IMR-90 (cell line): ENCODE results near the gene NRXN2. TPM values are rescaled to one million over a fixed set of nuclear protein-coding genes. Genes with fewer than 3 reads are reported as not detected.

Experiments
- ATAC-seq: fragments of 200-7000 bp; cut with Tn5 transposase; 2 replicates; pipeline ENCODE4 v1.9.1; 2020; ENCODE audit warnings: low read depth, mild to moderate bottlenecking, moderate library complexity
- BruUV-seq: library from RNA; stranded (reverse); fragments of 400-500 nt; replicated peaks from 2 replicates; lab custom pipeline; 2021; lab: Mats Ljungman, UMichigan
- CTCF ChIA-PET: fragments of 300-600 bp; formaldehyde crosslinking; extraction: SDS; loops from one replicate; lab custom pipeline; 2021; ENCODE audit warnings: antibody characterized with exemption; lab: Yijun Ruan, JAX
- POLR2A ChIA-PET: fragments of 300-600 bp; sonication (Branson Sonifier 250); formaldehyde crosslinking; loops from one replicate; lab custom pipeline; 2022; ENCODE audit warnings: antibody characterized with exemption; ENCODE audit not compliant: unreplicated experiment; lab: Charles Lee
- DNase-seq: peaks from one replicate; pipeline ENCODE4 v3.0.0; 2013
- H2AFZ ChIP-seq: replicated peaks from 2 replicates; pipeline ENCODE3; 2013; ENCODE audit warnings: low read length, mild to moderate bottlenecking; ENCODE audit not compliant: poor library complexity
- H2AK5ac ChIP-seq: 2 replicates; pipeline ENCODE4 v1.6.1; 2013; ENCODE audit warnings: low read depth, low read length, inconsistent platforms
- H2AK9ac ChIP-seq: replicated peaks from 2 replicates; pipeline ENCODE3; 2013; ENCODE audit warnings: mild to moderate bottlenecking, low read depth, low read length, moderate library complexity; ENCODE audit not compliant: poor library complexity
- H2BK120ac ChIP-seq: 2 replicates; pipeline ENCODE4 v1.6.1; 2013; ENCODE audit warnings: low read depth, low read length, inconsistent platforms
- H2BK15ac ChIP-seq: 3 replicates; pipeline ENCODE4 v1.6.1; 2013; ENCODE audit warnings: low read depth, low read length, inconsistent platforms
- H2BK20ac ChIP-seq: 2 replicates; pipeline ENCODE4 v1.6.1; 2013; ENCODE audit warnings: low read depth, mild to moderate bottlenecking, inconsistent platforms, low read length, moderate library complexity
- H2BK5ac ChIP-seq: 2 replicates; pipeline ENCODE4 v1.6.1; 2013; ENCODE audit warnings: mild to moderate bottlenecking, low read depth, low read length, inconsistent platforms; ENCODE audit not compliant: poor library complexity, severe bottlenecking
- H3K14ac ChIP-seq: replicated peaks from 2 replicates; pipeline ENCODE4 v1.6.1; 2013; ENCODE audit warnings: low read depth, low read length, inconsistent platforms
- H3K18ac ChIP-seq: 2 replicates; pipeline ENCODE4 v1.6.1; 2013; ENCODE audit warnings: low read depth, low read length, control low read depth
- H3K23ac ChIP-seq: 2 replicates; pipeline ENCODE4 v1.6.1; 2013; ENCODE audit warnings: low read depth, low read length, inconsistent platforms
- H3K27ac ChIP-seq: 2 replicates; pipeline ENCODE4 v1.5.1; 2013; ENCODE audit warnings: mild to moderate bottlenecking, control low read depth, low read length; ENCODE audit not compliant: insufficient read depth
- H3K27me3 ChIP-seq: 2 replicates; pipeline ENCODE4 v1.6.1; 2013; ENCODE audit warnings: low read length; ENCODE audit not compliant: control insufficient read depth, insufficient read depth
- H3K36me3 ChIP-seq: 2 replicates; pipeline ENCODE4 v1.6.1; 2013; ENCODE audit warnings: low read length, mixed read lengths; ENCODE audit not compliant: control insufficient read depth, insufficient read depth
- H3K4ac ChIP-seq: 2 replicates; pipeline ENCODE4 v1.6.1; 2013; ENCODE audit warnings: low read depth, low read length, inconsistent platforms
- H3K4me1 ChIP-seq: 2 replicates; pipeline ENCODE4 v1.6.1; 2013; ENCODE audit warnings: low read length, mixed read lengths; ENCODE audit not compliant: control insufficient read depth, insufficient read depth
- H3K4me2 ChIP-seq: 2 replicates; pipeline ENCODE4 v1.6.1; 2013; ENCODE audit warnings: low read depth, mild to moderate bottlenecking, control low read depth, low read length, moderate library complexity
- H3K4me3 ChIP-seq: 2 replicates; pipeline ENCODE4 v1.5.1; 2013; ENCODE audit warnings: low read depth, mild to moderate bottlenecking, control low read depth, low read length, moderate library complexity; ENCODE audit not compliant: insufficient read depth
- H3K56ac ChIP-seq: 2 replicates; pipeline ENCODE4 v1.6.1; 2013; ENCODE audit warnings: low read length, inconsistent platforms; ENCODE audit not compliant: insufficient read depth; ENCODE audit errors: extremely low read depth
- H3K79me1 ChIP-seq, 2 experiments: 2 replicates each; pipeline ENCODE4 v1.6.1; 2013; ENCODE audit warnings: low read length in 2 of 2, inconsistent platforms in 1 of 2, low read depth in 1 of 2
- H3K9ac ChIP-seq: 2 replicates; pipeline ENCODE4 v1.6.1; 2013; ENCODE audit warnings: low read depth, low read length, control low read depth
- H3K9me1 ChIP-seq: 2 replicates; pipeline ENCODE4 v1.6.1; 2013; ENCODE audit warnings: low read length, inconsistent platforms; ENCODE audit not compliant: insufficient read depth
- H3K9me3 ChIP-seq: 2 replicates; pipeline ENCODE4 v1.6.1; 2013; ENCODE audit warnings: low read length; ENCODE audit not compliant: control insufficient read depth, insufficient read depth
- H4K20me1 ChIP-seq: 2 replicates; pipeline ENCODE4 v1.6.1; 2013; ENCODE audit warnings: low read length, inconsistent platforms; ENCODE audit not compliant: insufficient read depth
- H4K5ac ChIP-seq: 2 replicates; pipeline ENCODE4 v1.6.1; 2013; ENCODE audit warnings: mild to moderate bottlenecking, low read depth, low read length, control low read depth
- H4K8ac ChIP-seq, 2 experiments: 2 replicates each; pipeline ENCODE4 v1.6.1; 2013; ENCODE audit warnings: low read depth in 2 of 2, low read length in 2 of 2, control low read depth in 1 of 2, inconsistent platforms in 1 of 2
- H4K91ac ChIP-seq: 2 replicates; pipeline ENCODE4 v1.6.1; 2013; ENCODE audit warnings: low read depth, low read length, inconsistent platforms; ENCODE audit not compliant: insufficient read depth
- CEBPB ChIP-seq: IDR thresholded peaks from 2 replicates; pipeline ENCODE4 v1.6.1; 2012; ENCODE audit warnings: low read depth, low read length, improper control_type of control experiment
- MAFK ChIP-seq: IDR thresholded peaks from 2 replicates; pipeline ENCODE4 v1.6.1; 2012; ENCODE audit warnings: low read depth, low read length, improper control_type of control experiment
- MAZ ChIP-seq: IDR thresholded peaks from 2 replicates; pipeline ENCODE4 v1.6.1; 2012; ENCODE audit warnings: low read depth, mild to moderate bottlenecking, low read length, improper control_type of control experiment, moderate library complexity, borderline replicate concordance
- RAD21 ChIP-seq: IDR thresholded peaks from 2 replicates; pipeline ENCODE4 v1.6.1; 2012; ENCODE audit warnings: low read length, improper control_type of control experiment
- SMC3 ChIP-seq: fragments of 150-350 bp; IDR thresholded peaks from 2 replicates; pipeline ENCODE4 v1.6.1; 2016; ENCODE audit warnings: low read depth, mild to moderate bottlenecking, antibody characterized with exemption, low read length, moderate library complexity
- WGBS, 2 experiments: methylation state at CpG; one replicate each; pipeline versions ENCODE4 v1.1.5 to v1.1.7; 2013; ENCODE audit warnings: missing lambda C conversion rate in 2 of 2; ENCODE audit not compliant: insufficient read length in 1 of 2; ENCODE audit errors: extremely low coverage in 2 of 2; 5-methylcytosine and 5-hydroxymethylcytosine counted together
- dilution Hi-C: fragments of 300-500 bp; cut with HindIII; formaldehyde crosslinking; loops from one replicate; pipeline ENCODE4 v1.14.3; 2018; ENCODE audit warnings: low sequenced_read_pairs; ENCODE audit not compliant: unreplicated experiment
- in situ Hi-C: fragments of 300-500 bp; cut with MboI; formaldehyde crosslinking; loops from 3 replicates; pipeline ENCODE4 v1.14.3; 2019; ENCODE audit warnings: low sequenced_read_pairs, inconsistent platforms, mixed read lengths
- intact Hi-C: fragments of 100-400 bp; cut with micrococcal nuclease; formaldehyde crosslinking; loops from 2 replicates; pipeline ENCODE4 v1.10.0; 2022
- polyA plus RNA-seq, 3 experiments: library from polyadenylated mRNA; depleted of rRNA; stranded (reverse); fragments of >200 nt; gene quantifications; 2 replicates each; pipeline ENCODE4 v1.2.3, GENCODE V29; 2012; ENCODE audit warnings: low replicate concordance in 1 of 3
- total RNA-seq: library from RNA; depleted of rRNA; stranded (reverse); fragments of >200 nt; gene quantifications from 2 replicates; pipeline ENCODE4 v1.2.3, GENCODE V29; 2012
- TF ChIP-seq, protein P1 (sequence below): conservative IDR thresholded peaks from 2 replicates; pipeline ENCODE4 v1.5.1; 2012; ENCODE audit warnings: mild to moderate bottlenecking, low read depth, low read length, improper control_type of control experiment

The NRXN2 gene
- total and polyA plus RNA-seq, 2 of the 4 experiments (the other 2 are of a cell fraction) = 0.18 to 0.22 TPM

DNA sequence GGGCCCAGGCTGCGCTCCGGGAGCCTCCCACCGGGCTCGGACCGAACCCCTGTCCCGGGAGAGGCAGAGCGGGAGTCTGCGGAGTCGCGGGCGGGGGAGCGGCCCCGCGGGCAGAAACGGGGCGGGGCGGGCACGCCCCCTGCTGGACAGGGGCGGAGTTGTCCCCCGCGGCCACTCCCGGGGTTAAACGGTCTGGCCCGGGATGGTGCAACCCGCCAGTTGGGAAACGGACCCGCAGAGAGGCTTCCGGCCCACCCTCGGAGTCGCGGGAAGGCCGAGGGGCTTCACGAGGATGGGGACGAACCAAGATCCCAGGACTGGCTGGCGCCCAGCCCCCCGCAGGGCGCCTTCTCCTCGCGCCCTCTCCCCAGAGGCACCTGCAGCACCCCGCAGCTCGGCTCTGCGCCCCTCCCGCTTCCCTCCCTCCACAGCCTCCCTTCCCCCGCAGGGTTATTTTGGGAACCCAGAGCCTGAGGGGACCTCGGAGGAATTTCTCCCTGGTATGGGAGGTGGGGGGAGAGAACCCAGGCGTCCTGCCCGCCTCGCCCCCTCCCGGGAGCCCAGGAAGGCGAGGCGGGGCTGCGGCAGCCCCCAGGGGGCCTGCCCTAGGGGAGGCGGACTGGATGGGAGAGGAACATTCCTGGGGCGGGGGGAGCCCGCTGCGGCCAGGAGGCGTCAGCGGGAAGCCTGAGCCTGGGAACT, 20.0 kb upstream of the NRXN2 start:
- Histone ChIP-seq H2BK15ac (no peak overlapping the region), H4K8ac (no peak overlapping the region), H3K36me3 (no peaks in the 10 kb centered on the region), H3K4me1 (peaks cover 12% of the 10 kb centered on the region), H3K9ac (peak overlapping the region; percentile 21; the same call in 1 of the 2 replicates), H3K23ac (no peak overlapping the region), H3K9me1 (peaks cover 4% of the 10 kb centered on the region), H3K18ac (no peak overlapping the region), H3K4me3 (peak overlapping the region; percentile 36), H2BK120ac (no peak overlapping the region), H4K5ac (no peak overlapping the region), H3K14ac (no peak overlapping the region), H3K56ac (no peak overlapping the region), H3K4me2 (peak overlapping the region; percentile 78), H3K27me3 (peaks cover 69% of the 10 kb centered on the region), H3K79me1 (no peaks in the 10 kb centered on the region), H2BK20ac (no peak overlapping the region), H4K20me1 (peaks cover under 1% of the 10 kb centered on the region; the same call in 1 of the 2 replicates), H2AK5ac (no peak overlapping the region), H3K4ac (no peak overlapping the region), H3K9me3 (no peaks in the 10 kb centered on the region), H4K91ac (no peak overlapping the region), H3K27ac (no peak overlapping the region), H2AK9ac (peak overlapping the region; percentile 91), H2AFZ (peak overlapping the region; percentile 90), H2BK5ac (no peak overlapping the region)
- intact Hi-C loops (loop anchor here (1.0 kb wide), 1 partner anchor 24 kb away; no protein-coding TSS in a partner anchor), dilution Hi-C loops (no loop called here), in situ Hi-C loops (no loop called here)
- DNase-seq (no peak), ATAC-seq (peak; percentile 76)
- TF ChIP-seq CEBPB (peak; percentile 77), MAFK (no peak), RAD21 (peak; percentile 52), MAZ (peak; percentile 71; the same call in 1 of the 2 replicates), SMC3 (peak; percentile 35; the same call in 1 of the 2 replicates)
- TF ChIP-seq, protein P1, sequence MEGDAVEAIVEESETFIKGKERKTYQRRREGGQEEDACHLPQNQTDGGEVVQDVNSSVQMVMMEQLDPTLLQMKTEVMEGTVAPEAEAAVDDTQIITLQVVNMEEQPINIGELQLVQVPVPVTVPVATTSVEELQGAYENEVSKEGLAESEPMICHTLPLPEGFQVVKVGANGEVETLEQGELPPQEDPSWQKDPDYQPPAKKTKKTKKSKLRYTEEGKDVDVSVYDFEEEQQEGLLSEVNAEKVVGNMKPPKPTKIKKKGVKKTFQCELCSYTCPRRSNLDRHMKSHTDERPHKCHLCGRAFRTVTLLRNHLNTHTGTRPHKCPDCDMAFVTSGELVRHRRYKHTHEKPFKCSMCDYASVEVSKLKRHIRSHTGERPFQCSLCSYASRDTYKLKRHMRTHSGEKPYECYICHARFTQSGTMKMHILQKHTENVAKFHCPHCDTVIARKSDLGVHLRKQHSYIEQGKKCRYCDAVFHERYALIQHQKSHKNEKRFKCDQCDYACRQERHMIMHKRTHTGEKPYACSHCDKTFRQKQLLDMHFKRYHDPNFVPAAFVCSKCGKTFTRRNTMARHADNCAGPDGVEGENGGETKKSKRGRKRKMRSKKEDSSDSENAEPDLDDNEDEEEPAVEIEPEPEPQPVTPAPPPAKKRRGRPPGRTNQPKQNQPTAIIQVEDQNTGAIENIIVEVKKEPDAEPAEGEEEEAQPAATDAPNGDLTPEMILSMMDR = peak; percentile 75
- POLR2A ChIA-PET = no interaction called here
- whole genome bisulfite sequencing, 2 experiments = 2% methylated on average over 19 of the region's 58 CpGs; no CpG with 5 or more reads in 1 of the 2 experiments
- CTCF ChIA-PET = no interaction called here
- no TSS peak for BruUV-seq
